AG04449 (cell line): ENCODE data around the gene ADAMTS15.
"Not testable (repeated sequence)": the region's sequence is repeated elsewhere in the genome, so short reads cannot be mapped to it uniquely, and the experiment has no call there.

Experiments
- CTCF ChIA-PET: fragments of 350-600 bp; formaldehyde crosslinking; extraction: SDS; loops from one replicate; lab custom pipeline; 2021; ENCODE audit warnings: antibody characterized with exemption; lab: Yijun Ruan, JAX
- POLR2A ChIA-PET: fragments of 400-600, 350-600 bp; formaldehyde crosslinking; extraction: SDS; loops from one replicate; lab custom pipeline; 2020; ENCODE audit warnings: antibody characterized with exemption, inconsistent platforms; lab: Yijun Ruan, JAX
- DNase-seq: peaks from one replicate; pipeline ENCODE4 v3.0.0-alpha.2; 2010; ENCODE audit warnings: low read depth, low spot score
- H3K4me3 ChIP-seq: 2 replicates; pipeline ENCODE4 v1.5.1; 2011; ENCODE audit warnings: low read depth, mild to moderate bottlenecking, control low read depth, low read length
- CTCF ChIP-seq: IDR thresholded peaks from one replicate; pipeline ENCODE4 v1.5.1; 2011; ENCODE audit warnings: mild to moderate bottlenecking, moderate library complexity, low read length, control low read depth, inconsistent platforms; ENCODE audit not compliant: insufficient read depth; ENCODE audit errors: missing control alignments

The ADAMTS15 gene

GRCh38 chr11:130436171-130436570, 12.3 kb upstream of the ADAMTS15 start:
- no peak for DNase-seq
- H3K4me3 ChIP-seq = no peak overlapping the region
- CTCF ChIA-PET = interaction anchor here (1.0 to 21.6 kb wide), 8 partner anchors 8 to 463 kb away, joined by 3 to 1136 read pairs (median 112); no protein-coding TSS in a partner anchor
- POLR2A ChIA-PET = interaction anchor here (0.5 kb wide), 1 partner anchor 414 kb away, joined by 3 read pairs; no protein-coding TSS in a partner anchor
- TF ChIP-seq CTCF = no peak

- no peak for DNase-seq
- no peak for TF ChIP-seq CTCF
- POLR2A ChIA-PET = no interaction called here
- CTCF ChIA-PET = interaction anchor here (1.0 to 21.6 kb wide), 12 partner anchors 13 to 461 kb away, joined by 3 to 1136 read pairs (median 5); no protein-coding TSS in a partner anchor
- no peak overlapping the region for H3K4me3 ChIP-seq
Measured at GRCh38 chr11:130437848-130438247, 10.6 kb upstream of the ADAMTS15 start.

- CTCF ChIA-PET = interaction anchor here (1.0 to 21.6 kb wide), 8 partner anchors 92 to 461 kb away, joined by 3 to 1136 read pairs (median 102); no protein-coding TSS in a partner anchor
- DNase-seq, POLR2A ChIA-PET, H3K4me3 ChIP-seq: not testable (repeated sequence)
Measured at GRCh38 chr11:130438401-130439159, 9.9 kb upstream of the ADAMTS15 start.

- ChIA-PET CTCF (interaction anchor here (1.5 to 21.6 kb wide), 4 partner anchors 388 to 460 kb away, joined by 5 to 1136 read pairs (median 298); no protein-coding TSS in a partner anchor), POLR2A (no interaction called here)
- no peak for TF ChIP-seq CTCF
- no peak overlapping the region for H3K4me3 ChIP-seq
- no peak for DNase-seq
Measured at GRCh38 chr11:130439160-130439519, 9.3 kb upstream of the ADAMTS15 start.

GRCh38 chr11:130439876-130440275, 8.6 kb upstream of the ADAMTS15 start:
- DNase-seq = no peak
- H3K4me3 ChIP-seq = no peak overlapping the region
- CTCF ChIA-PET = interaction anchor here (0.7 to 21.6 kb wide), 3 partner anchors 235 to 425 kb away, joined by 3 to 1136 read pairs (median 5); no protein-coding TSS in a partner anchor
- POLR2A ChIA-PET = no interaction called here
- no peak for TF ChIP-seq CTCF

- ChIA-PET POLR2A (no interaction called here), CTCF (interaction anchor here (1.1 to 21.6 kb wide), 8 partner anchors 10 to 452 kb away, joined by 3 to 1136 read pairs (median 5); no protein-coding TSS in a partner anchor)
- DNase-seq = no peak
- TF ChIP-seq CTCF = no peak
- no peak overlapping the region for H3K4me3 ChIP-seq
Measured at GRCh38 chr11:130441719-130442118, 6.7 kb upstream of the ADAMTS15 start.
